Calu3 (cell line): Measurements from ENCODE around the gene KCNJ10. TPM values are rescaled to one million over a fixed set of nuclear protein-coding genes. Genes with fewer than 3 reads are reported as not detected.

ENCODE experiments used
- BruUV-seq: library from RNA; stranded (reverse); fragments of 400-500 nt; replicated peaks from 2 replicates; lab custom pipeline; 2021; lab: Mats Ljungman, UMichigan
- CTCF ChIA-PET: fragments of 300-600 bp; sonication (Branson Sonifier 250); formaldehyde crosslinking; loops from one replicate; lab custom pipeline; 2022; ENCODE audit warnings: antibody characterized with exemption; lab: Charles Lee
- DNase-seq: peaks from one replicate; pipeline ENCODE4 v3.0.0; 2022
- H3K27ac Mint-ChIP-seq: one replicate; pipeline ENCODE4 v1.8.0; 2022; ENCODE audit warnings: mixed read lengths; ENCODE audit not compliant: unreplicated experiment
- H3K27me3 Mint-ChIP-seq: one replicate; pipeline ENCODE4 v1.8.0; 2022; ENCODE audit warnings: mixed read lengths; ENCODE audit not compliant: unreplicated experiment
- H3K36me3 Mint-ChIP-seq: one replicate; pipeline ENCODE4 v1.8.0; 2022; ENCODE audit warnings: mild to moderate bottlenecking, moderate library complexity, mixed read lengths; ENCODE audit not compliant: insufficient read depth, unreplicated experiment
- H3K4me1 Mint-ChIP-seq: one replicate; pipeline ENCODE4 v1.8.0; 2022; ENCODE audit warnings: mild to moderate bottlenecking, low read depth, mixed read lengths; ENCODE audit not compliant: unreplicated experiment
- H3K4me3 Mint-ChIP-seq: one replicate; pipeline ENCODE4 v1.8.0; 2022; ENCODE audit warnings: mild to moderate bottlenecking, low read depth, moderate library complexity, mixed read lengths; ENCODE audit not compliant: unreplicated experiment
- H3K9me3 Mint-ChIP-seq: one replicate; pipeline ENCODE4 v1.8.0; 2022; ENCODE audit warnings: low read depth, mixed read lengths; ENCODE audit not compliant: unreplicated experiment
- intact Hi-C: fragments of 100-400 bp; cut with micrococcal nuclease; formaldehyde crosslinking; loops from one replicate; pipeline ENCODE4 v1.10.0; 2022; ENCODE audit not compliant: unreplicated experiment
- total RNA-seq: library from RNA; stranded (reverse); gene quantifications from 2 replicates; pipeline ENCODE4 v1.2.3, GENCODE V29; 2022
- TF ChIP-seq, protein P1 (sequence below): fragments of 200-600 bp; IDR thresholded peaks from one replicate; pipeline ENCODE4 v1.8.0; 2022; ENCODE audit warnings: antibody characterized with exemption; ENCODE audit not compliant: unreplicated experiment

Gene KCNJ10
- total RNA-seq, 1 experiment from 2014 or later, result not detected

- Mint-ChIP-seq H3K4me3 (no peak overlapping the region), H3K4me1 (no peaks in the 10 kb centered on the region), H3K27me3 (peaks cover 30% of the 10 kb centered on the region), H3K9me3 (no peaks in the 10 kb centered on the region), H3K36me3 (no peaks in the 10 kb centered on the region), H3K27ac (no peak overlapping the region)
- BruUV-seq, result no TSS peak
- intact Hi-C loops, result loop anchor here (10.0 kb wide), 1 partner anchor 875 kb away; no protein-coding TSS in a partner anchor
- TF ChIP-seq, protein P1, sequence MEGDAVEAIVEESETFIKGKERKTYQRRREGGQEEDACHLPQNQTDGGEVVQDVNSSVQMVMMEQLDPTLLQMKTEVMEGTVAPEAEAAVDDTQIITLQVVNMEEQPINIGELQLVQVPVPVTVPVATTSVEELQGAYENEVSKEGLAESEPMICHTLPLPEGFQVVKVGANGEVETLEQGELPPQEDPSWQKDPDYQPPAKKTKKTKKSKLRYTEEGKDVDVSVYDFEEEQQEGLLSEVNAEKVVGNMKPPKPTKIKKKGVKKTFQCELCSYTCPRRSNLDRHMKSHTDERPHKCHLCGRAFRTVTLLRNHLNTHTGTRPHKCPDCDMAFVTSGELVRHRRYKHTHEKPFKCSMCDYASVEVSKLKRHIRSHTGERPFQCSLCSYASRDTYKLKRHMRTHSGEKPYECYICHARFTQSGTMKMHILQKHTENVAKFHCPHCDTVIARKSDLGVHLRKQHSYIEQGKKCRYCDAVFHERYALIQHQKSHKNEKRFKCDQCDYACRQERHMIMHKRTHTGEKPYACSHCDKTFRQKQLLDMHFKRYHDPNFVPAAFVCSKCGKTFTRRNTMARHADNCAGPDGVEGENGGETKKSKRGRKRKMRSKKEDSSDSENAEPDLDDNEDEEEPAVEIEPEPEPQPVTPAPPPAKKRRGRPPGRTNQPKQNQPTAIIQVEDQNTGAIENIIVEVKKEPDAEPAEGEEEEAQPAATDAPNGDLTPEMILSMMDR, result no peak
- CTCF ChIA-PET, result interaction anchor here (0.7 kb wide), 1 partner anchor 109 kb away, joined by 3 read pairs; no protein-coding TSS in a partner anchor
- no peak for DNase-seq
Observed at GRCh38 chr1:160009801-160010200, 60.2 kb downstream of the KCNJ10 start.

DNA sequence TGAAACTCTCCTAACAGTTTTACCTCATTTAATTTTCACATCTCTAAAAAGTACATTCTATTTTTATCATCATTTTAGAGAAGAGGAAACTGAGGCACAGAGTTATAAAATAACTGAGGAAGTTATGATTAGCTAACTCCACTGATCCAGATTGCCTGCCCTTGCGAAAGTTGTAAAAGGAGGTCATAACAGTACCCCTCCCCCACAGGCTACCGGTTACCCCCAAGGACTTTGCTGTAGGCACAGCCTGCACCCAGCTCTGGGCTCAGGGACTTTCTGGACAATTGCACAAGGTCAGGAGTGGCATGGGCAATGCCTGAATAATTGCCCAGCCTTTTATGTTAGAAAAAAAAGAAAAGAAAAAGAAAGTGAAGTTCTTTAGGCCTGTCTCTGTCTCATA, 60.9 kb downstream of the KCNJ10 start:
- no peaks in the 10 kb centered on the region for H3K9me3 Mint-ChIP-seq
- CTCF ChIA-PET, result interaction anchor here (4.2 kb wide), 1 partner anchor 118 kb away, joined by 110 read pairs; no protein-coding TSS in a partner anchor
- intact Hi-C loops, result loop anchor here (10.0 kb wide), 1 partner anchor 874 kb away; no protein-coding TSS in a partner anchor

GRCh38 chr1:160007577-160008200, 62.3 kb downstream of the KCNJ10 start:
- H3K4me3 Mint-ChIP-seq, result no peak overlapping the region
- H3K27me3 Mint-ChIP-seq, result peaks cover 42% of the 10 kb centered on the region
- CTCF ChIA-PET, result interaction anchor here (0.6 to 4.2 kb wide), 34 partner anchors 8 to 875 kb away, joined by 3 to 110 read pairs (median 5); partner anchors contain the start of genes FCRL6, IGSF8, IGSF9 and TAGLN2
- intact Hi-C loops, result loop anchor here (1.0 to 10.0 kb wide), 4 partner anchors 116 to 873 kb away; no protein-coding TSS in a partner anchor
- no peaks in the 10 kb centered on the region for H3K4me1 Mint-ChIP-seq
- H3K9me3 Mint-ChIP-seq, result no peaks in the 10 kb centered on the region
- TF ChIP-seq, protein P1, result peak; percentile 67
- no TSS peak for BruUV-seq
- no peak for DNase-seq
- H3K36me3 Mint-ChIP-seq, result no peaks in the 10 kb centered on the region
- no peak overlapping the region for H3K27ac Mint-ChIP-seq

More for the DNA sequence above, 60.9 kb downstream of the KCNJ10 start:
- Mint-ChIP-seq H3K27ac (no peak overlapping the region), H3K27me3 (peaks cover 36% of the 10 kb centered on the region), H3K36me3 (no peaks in the 10 kb centered on the region), H3K4me3 (no peak overlapping the region), H3K4me1 (no peaks in the 10 kb centered on the region)
- DNase-seq, result no peak
- no TSS peak for BruUV-seq
- TF ChIP-seq, protein P1, result no peak

DNA sequence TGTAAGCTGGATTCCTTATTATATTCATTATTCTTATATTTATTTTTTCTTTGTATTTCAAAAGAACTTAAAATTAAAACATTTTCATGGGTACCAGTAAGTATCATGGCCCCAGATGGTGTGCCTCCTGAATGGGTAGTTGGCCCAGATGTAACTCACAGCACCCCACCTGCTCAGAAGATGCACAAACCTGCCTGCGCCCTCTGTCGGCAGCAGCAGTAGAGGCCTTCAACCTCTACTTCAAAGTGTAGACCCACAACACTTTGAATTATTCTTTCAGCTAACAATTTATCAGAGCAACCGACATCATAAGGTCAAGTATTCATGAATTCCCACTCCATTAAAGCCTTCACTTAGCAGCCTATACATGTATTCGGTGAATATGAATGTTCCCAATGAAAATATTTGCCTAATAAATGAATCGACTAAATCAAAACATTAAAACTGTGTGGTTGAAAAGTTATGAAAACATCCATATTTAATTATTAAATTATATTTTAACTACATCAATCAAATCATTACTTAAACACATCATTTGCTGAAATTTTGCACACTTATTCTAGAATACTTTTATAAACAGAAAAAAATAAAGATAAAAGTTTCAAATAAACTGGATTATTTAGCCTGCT, 63.5 kb downstream of the KCNJ10 start:
- intact Hi-C loops, result loop anchor here (1.0 to 10.0 kb wide), 5 partner anchors 70 to 872 kb away; no protein-coding TSS in a partner anchor
- no peak overlapping the region for H3K4me3 Mint-ChIP-seq
- peaks cover 42% of the 10 kb centered on the region for H3K27me3 Mint-ChIP-seq
- no peaks in the 10 kb centered on the region for H3K9me3 Mint-ChIP-seq
- H3K27ac Mint-ChIP-seq, result no peak overlapping the region
- CTCF ChIA-PET, result interaction anchor here (0.6 to 4.2 kb wide), 13 partner anchors 10 to 208 kb away, joined by 3 to 110 read pairs (median 6); partner anchors contain the start of genes FCRL6 and IGSF9
- no TSS peak for BruUV-seq
- TF ChIP-seq, protein P1, result peak; percentile 93
- no peaks in the 10 kb centered on the region for H3K36me3 Mint-ChIP-seq
- no peaks in the 10 kb centered on the region for H3K4me1 Mint-ChIP-seq
- DNase-seq, result peak; percentile 85
